GM12873 (cell line): Measurements from ENCODE around the gene HYAL2.

ENCODE experiments used
- CTCF ChIP-seq: IDR thresholded peaks from 2 replicates; pipeline ENCODE4 v1.5.1; 2012; ENCODE audit warnings: low read depth, mild to moderate bottlenecking, moderate library complexity, low read length, control low read depth; ENCODE audit not compliant: insufficient read depth; ENCODE audit errors: missing control alignments

HYAL2 gene

GRCh38 chr3:50364573-50365079, 42.1 kb upstream of the HYAL2 start:
- TF ChIP-seq CTCF = no peak

- no peak for TF ChIP-seq CTCF
Observed at GRCh38 chr3:50359760-50360110, 37.2 kb upstream of the HYAL2 start.

GRCh38 chr3:50358911-50359759, 36.6 kb upstream of the HYAL2 start, which contains the start of gene TMEM115:
Gene TMEM115 (minus strand): TSS chr3:50359521. CDS start chr3:50359063, 458 bp downstream.
- no peak for TF ChIP-seq CTCF

- no peak for TF ChIP-seq CTCF
Observed at GRCh38 chr3:50358355-50358910, 35.9 kb upstream of the HYAL2 start.

GRCh38 chr3:50357481-50357880, 34.9 kb upstream of the HYAL2 start:
- TF ChIP-seq CTCF = no peak

- TF ChIP-seq CTCF = no peak
Observed at GRCh38 chr3:50356553-50356952, 34.0 kb upstream of the HYAL2 start.

- TF ChIP-seq CTCF = no peak
Observed at GRCh38 chr3:50355829-50356552, 33.4 kb upstream of the HYAL2 start.
